Activated naive CD4-positive, alpha-beta T cell treated with Interleukin-2 at 50 U/mL for 16 hours (primary cell): ENCODE data around the gene MIR17HG.
"Not testable (repeated sequence)": the region's sequence is repeated elsewhere in the genome, so short reads cannot be mapped to it uniquely, and the experiment has no call there.

Source experiments
- DNase-seq: peaks from one replicate; pipeline ENCODE4 v3.0.0-alpha.2; 2020

The MIR17HG gene

GRCh38 chr13:91347202-91347995 lies at the start of gene MIR17HG:
MIR17HG (plus strand) TSS chr13:91347687.
- peak; percentile 88 for DNase-seq

GRCh38 chr13:91298060-91298459 lies 49.4 kb upstream of the MIR17HG start:
- no peak for DNase-seq

GRCh38 chr13:91302111-91302510 lies 45.4 kb upstream of the MIR17HG start:
- DNase-seq: no peak

GRCh38 chr13:91303031-91303430 lies 44.5 kb upstream of the MIR17HG start:
- no peak for DNase-seq

- DNase-seq: no peak
Observed at GRCh38 chr13:91304741-91305140, 42.7 kb upstream of the MIR17HG start.

GRCh38 chr13:91305652-91306051 lies 41.8 kb upstream of the MIR17HG start:
- no peak for DNase-seq

GRCh38 chr13:91307887-91308286 lies 39.6 kb upstream of the MIR17HG start:
- DNase-seq: no peak

GRCh38 chr13:91308299-91308698 lies 39.2 kb upstream of the MIR17HG start:
- no peak for DNase-seq

- no peak for DNase-seq
Observed at GRCh38 chr13:91311491-91311890, 36.0 kb upstream of the MIR17HG start.

GRCh38 chr13:91312324-91312723 lies 35.2 kb upstream of the MIR17HG start:
- DNase-seq: no peak

GRCh38 chr13:91313103-91313502 lies 34.4 kb upstream of the MIR17HG start:
- no peak for DNase-seq

- no peak for DNase-seq
Observed at GRCh38 chr13:91313581-91313980, 33.9 kb upstream of the MIR17HG start.

- DNase-seq: no peak
Observed at GRCh38 chr13:91314888-91315287, 32.6 kb upstream of the MIR17HG start.

GRCh38 chr13:91318886-91319285 lies 28.6 kb upstream of the MIR17HG start:
- DNase-seq: no peak

GRCh38 chr13:91319996-91320395 lies 27.5 kb upstream of the MIR17HG start:
- DNase-seq: no peak

- DNase-seq: not testable (repeated sequence)
Observed at GRCh38 chr13:91320990-91321389, 26.5 kb upstream of the MIR17HG start.

- no peak for DNase-seq
Observed at GRCh38 chr13:91323349-91323748, 24.1 kb upstream of the MIR17HG start.

- DNase-seq: no peak
Observed at GRCh38 chr13:91326146-91326545, 21.3 kb upstream of the MIR17HG start.

- no peak for DNase-seq
Observed at GRCh38 chr13:91328726-91329125, 18.8 kb upstream of the MIR17HG start.

- DNase-seq: no peak
Observed at GRCh38 chr13:91329733-91330132, 17.8 kb upstream of the MIR17HG start.

- no peak for DNase-seq
Observed at GRCh38 chr13:91331047-91331915, 16.2 kb upstream of the MIR17HG start.

- no peak for DNase-seq
Observed at GRCh38 chr13:91346062-91346461, 1.4 kb upstream of the MIR17HG start.

- DNase-seq: peak; percentile 56
Observed at GRCh38 chr13:91346850-91347201, 661 bp upstream of the MIR17HG start.
